ENCODE results near the gene LRCOL1.

DNA sequence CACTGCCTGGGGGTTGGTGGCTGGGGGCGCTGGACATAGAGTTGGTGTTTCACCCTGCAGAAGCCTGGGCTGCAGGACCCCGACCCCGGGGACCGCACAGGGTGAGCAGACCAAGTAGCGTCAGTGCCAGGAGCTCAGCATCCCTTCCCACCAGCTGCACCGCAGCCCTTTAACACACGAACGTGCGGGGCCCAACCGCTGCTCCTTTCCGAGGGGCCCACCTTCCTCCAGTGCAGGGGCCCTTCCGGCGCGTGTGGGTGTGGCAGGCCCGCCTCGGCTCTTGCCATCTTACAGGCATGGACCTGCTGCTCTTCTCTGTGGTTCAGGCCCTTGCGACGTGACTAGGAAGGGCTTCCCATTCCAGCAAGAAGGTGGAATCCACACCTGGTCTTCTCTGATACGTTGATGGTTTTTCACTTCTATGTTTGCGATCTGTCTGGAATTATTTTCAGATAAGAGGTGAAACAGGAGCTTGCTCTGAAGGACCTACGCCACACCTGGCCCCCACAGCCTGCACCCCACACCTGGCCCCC is 47.8 kb downstream of the LRCOL1 start:
- no peak for TF ChIP-seq POLR2A (IDR thresholded peaks at IDR 0.05; ENCODE audit: low read depth, low read length)
- TF ChIP-seq, protein P1, sequence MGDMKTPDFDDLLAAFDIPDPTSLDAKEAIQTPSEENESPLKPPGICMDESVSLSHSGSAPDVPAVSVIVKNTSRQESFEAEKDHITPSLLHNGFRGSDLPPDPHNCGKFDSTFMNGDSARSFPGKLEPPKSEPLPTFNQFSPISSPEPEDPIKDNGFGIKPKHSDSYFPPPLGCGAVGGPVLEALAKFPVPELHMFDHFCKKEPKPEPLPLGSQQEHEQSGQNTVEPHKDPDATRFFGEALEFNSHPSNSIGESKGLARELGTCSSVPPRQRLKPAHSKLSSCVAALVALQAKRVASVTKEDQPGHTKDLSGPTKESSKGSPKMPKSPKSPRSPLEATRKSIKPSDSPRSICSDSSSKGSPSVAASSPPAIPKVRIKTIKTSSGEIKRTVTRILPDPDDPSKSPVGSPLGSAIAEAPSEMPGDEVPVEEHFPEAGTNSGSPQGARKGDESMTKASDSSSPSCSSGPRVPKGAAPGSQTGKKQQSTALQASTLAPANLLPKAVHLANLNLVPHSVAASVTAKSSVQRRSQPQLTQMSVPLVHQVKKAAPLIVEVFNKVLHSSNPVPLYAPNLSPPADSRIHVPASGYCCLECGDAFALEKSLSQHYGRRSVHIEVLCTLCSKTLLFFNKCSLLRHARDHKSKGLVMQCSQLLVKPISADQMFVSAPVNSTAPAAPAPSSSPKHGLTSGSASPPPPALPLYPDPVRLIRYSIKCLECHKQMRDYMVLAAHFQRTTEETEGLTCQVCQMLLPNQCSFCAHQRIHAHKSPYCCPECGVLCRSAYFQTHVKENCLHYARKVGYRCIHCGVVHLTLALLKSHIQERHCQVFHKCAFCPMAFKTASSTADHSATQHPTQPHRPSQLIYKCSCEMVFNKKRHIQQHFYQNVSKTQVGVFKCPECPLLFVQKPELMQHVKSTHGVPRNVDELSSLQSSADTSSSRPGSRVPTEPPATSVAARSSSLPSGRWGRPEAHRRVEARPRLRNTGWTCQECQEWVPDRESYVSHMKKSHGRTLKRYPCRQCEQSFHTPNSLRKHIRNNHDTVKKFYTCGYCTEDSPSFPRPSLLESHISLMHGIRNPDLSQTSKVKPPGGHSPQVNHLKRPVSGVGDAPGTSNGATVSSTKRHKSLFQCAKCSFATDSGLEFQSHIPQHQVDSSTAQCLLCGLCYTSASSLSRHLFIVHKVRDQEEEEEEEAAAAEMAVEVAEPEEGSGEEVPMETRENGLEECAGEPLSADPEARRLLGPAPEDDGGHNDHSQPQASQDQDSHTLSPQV (IDR thresholded peaks at IDR 0.05), result no peak
